Activated T-cell treated with anti-CD3 and anti-CD28 coated beads, Interleukin-2, amount 50 U/mL, for 72 hours (primary cell): Measurements from ENCODE around the gene STK32C. TPM values are rescaled to one million over a fixed set of nuclear protein-coding genes. Genes with fewer than 3 reads are reported as not detected.

Experiments
- ATAC-seq, 2 donors: fragments of 150-1000 bp; cut with Tn5 transposase; replicated peaks in 1 of 2; 2 replicates each; pipeline ENCODE4 v1.10.0; 2021; ENCODE audit warnings: moderate library complexity in 2 of 2, mild to moderate bottlenecking in 1 of 2
- DNase-seq, 2 donors: peaks; one replicate each; pipeline ENCODE4 v3.0.0; 2021 to 2022; ENCODE audit warnings: mixed read lengths in 1 of 2
- H3K27ac Mint-ChIP-seq: one replicate; pipeline ENCODE4 v1.8.0; 2022; ENCODE audit warnings: mild to moderate bottlenecking, moderate library complexity, mixed read lengths
- H3K27me3 Mint-ChIP-seq: one replicate; pipeline ENCODE4 v1.8.0; 2022; ENCODE audit warnings: low read depth, mixed read lengths
- H3K36me3 Mint-ChIP-seq, 2 donors: one replicate each; pipeline ENCODE4 v1.8.0; 2022; ENCODE audit warnings: mixed read lengths in 2 of 2, mild to moderate bottlenecking in 1 of 2; ENCODE audit not compliant: insufficient read depth in 2 of 2
- H3K4me1 Mint-ChIP-seq: one replicate; pipeline ENCODE4 v1.8.0; 2022; ENCODE audit warnings: low read depth, mixed read lengths
- H3K4me3 Mint-ChIP-seq, 2 donors: one replicate each; pipeline ENCODE4 v1.8.0; 2022; ENCODE audit warnings: mild to moderate bottlenecking in 2 of 2, mixed read lengths in 2 of 2, moderate library complexity in 2 of 2
- H3K9me3 Mint-ChIP-seq, 2 donors: one replicate each; pipeline ENCODE4 v1.8.0; 2022; ENCODE audit warnings: mixed read lengths in 2 of 2
- total RNA-seq, 2 donors: library from RNA; stranded (reverse); gene quantifications; one replicate each; pipeline ENCODE4 v1.2.3, GENCODE V29; 2022

Gene STK32C
- total RNA-seq, 2 donors from 2014 or later: 17.2 to 22.7 TPM

DNA sequence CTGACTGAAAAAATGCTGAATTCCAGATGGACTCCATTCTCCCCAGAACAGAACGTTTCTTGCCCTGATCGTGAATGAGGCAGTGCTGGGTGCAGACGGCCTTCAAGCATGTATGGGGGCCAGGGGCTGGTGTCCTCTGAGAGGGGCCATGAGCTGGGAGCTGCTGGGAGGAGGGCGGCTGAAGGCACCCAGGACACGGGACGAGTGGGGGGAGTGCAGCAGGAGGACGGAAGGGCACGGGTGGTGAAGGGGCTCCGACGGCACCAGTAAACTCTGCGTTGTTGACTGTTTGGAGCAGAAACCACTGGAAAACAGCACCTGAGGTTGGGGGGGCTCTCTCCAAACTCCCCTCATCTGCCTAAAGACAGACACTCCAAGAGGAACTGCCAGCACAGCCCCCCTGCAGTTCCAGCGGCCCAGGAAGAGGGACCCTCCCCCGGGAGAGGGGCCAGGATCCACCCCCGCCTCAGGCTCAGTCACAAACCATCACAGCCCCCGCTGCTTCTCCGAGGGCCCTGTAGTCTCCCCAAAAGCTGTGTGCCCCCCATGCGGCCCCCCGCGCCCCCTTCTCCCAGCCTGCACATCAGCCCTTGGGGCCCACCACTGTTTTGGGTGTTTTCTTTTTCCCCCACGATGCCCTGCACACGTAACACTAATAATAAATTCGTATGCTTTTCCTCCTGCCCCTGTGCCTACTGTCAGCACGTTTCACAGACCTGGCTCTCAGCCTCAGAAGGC, 65.5 kb downstream of the STK32C start:
- no peak for ATAC-seq
- H3K27ac Mint-ChIP-seq: no peak overlapping the region

DNA sequence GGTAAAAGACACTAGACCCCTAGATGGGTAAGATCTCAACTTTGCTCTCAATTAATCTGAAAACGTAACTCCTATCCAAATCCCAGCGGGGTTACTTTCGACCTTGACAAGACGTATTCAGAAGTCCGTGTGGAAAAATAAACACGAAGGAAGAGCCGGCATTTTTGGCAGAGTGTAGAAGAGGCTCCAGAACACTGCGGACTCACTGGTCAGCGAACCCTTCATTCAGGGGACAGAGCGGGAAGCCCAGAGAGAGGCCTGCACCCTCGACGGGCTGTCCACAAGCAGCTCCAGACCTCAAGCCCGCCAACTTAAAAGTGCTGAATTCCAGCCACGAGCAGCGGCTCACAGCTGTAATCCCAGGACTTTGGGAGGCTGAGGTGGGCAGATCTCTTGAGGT, 66.3 kb downstream of the STK32C start:
- ATAC-seq: no peak
- Mint-ChIP-seq H3K4me3 (no peak overlapping the region), H3K9me3 (no peaks in the 10 kb centered on the region), H3K27me3 (no peaks in the 10 kb centered on the region), H3K4me1 (no peaks in the 10 kb centered on the region), H3K27ac (no peak overlapping the region), H3K36me3 (no peaks in the 10 kb centered on the region)
- no peak for DNase-seq

More for the DNA sequence above, 65.5 kb downstream of the STK32C start:
- DNase-seq: no peak
- H3K27me3 Mint-ChIP-seq: no peaks in the 10 kb centered on the region
- H3K36me3 Mint-ChIP-seq: no peaks in the 10 kb centered on the region
- H3K4me1 Mint-ChIP-seq: no peaks in the 10 kb centered on the region
- no peaks in the 10 kb centered on the region for H3K9me3 Mint-ChIP-seq
- H3K4me3 Mint-ChIP-seq: no peak overlapping the region

DNA sequence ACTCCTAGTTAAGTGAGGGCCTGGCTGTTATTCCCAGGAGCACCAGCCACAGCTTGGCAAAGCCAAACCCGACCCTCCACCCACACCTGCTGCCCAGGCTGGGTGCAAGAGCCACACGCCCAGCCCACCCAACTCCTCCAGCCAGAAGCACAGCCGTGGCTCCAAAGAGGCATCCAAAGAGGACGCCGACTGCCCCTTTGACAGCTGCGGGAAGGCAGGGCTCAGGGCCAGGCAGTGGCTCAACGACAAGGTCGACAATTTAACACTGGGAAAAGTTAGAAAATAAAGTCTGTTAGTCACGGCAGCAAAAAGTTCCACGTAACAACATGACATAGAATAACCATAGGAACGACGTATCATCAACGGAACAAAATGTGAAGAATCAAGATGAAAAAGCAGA, 66.7 kb downstream of the STK32C start:
- H3K4me3 Mint-ChIP-seq: no peak overlapping the region
- no peak for ATAC-seq

DNA sequence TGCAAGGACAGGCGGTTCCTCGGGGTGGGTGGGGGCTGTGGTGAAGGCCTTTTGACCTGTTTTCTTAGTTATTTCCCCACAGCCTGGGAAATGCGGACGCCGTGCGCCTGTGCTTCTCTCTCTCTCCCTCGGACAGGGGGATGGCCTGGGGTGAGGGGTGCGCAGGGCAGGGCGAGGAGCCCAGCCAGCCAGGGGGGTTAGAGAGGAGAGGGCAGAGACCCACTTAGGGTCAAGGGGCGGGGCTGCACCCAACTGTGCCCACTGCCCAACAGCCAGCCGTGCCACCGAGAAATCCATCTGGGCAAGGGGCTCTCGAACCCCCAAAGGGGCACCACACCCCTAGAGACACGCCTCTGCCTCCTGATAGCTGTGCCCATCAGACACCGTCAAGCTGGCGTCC, 67.2 kb downstream of the STK32C start:
- Mint-ChIP-seq H3K27me3 (no peaks in the 10 kb centered on the region), H3K4me3 (no peak overlapping the region), H3K27ac (no peak overlapping the region), H3K36me3 (no peaks in the 10 kb centered on the region), H3K9me3 (no peaks in the 10 kb centered on the region), H3K4me1 (no peaks in the 10 kb centered on the region)
- DNase-seq: no peak
- no peak for ATAC-seq

More for the DNA sequence above, 66.7 kb downstream of the STK32C start:
- no peak overlapping the region for H3K27ac Mint-ChIP-seq
- DNase-seq: no peak
- no peaks in the 10 kb centered on the region for H3K36me3 Mint-ChIP-seq
- no peaks in the 10 kb centered on the region for H3K27me3 Mint-ChIP-seq
- no peaks in the 10 kb centered on the region for H3K4me1 Mint-ChIP-seq
- no peaks in the 10 kb centered on the region for H3K9me3 Mint-ChIP-seq

DNA sequence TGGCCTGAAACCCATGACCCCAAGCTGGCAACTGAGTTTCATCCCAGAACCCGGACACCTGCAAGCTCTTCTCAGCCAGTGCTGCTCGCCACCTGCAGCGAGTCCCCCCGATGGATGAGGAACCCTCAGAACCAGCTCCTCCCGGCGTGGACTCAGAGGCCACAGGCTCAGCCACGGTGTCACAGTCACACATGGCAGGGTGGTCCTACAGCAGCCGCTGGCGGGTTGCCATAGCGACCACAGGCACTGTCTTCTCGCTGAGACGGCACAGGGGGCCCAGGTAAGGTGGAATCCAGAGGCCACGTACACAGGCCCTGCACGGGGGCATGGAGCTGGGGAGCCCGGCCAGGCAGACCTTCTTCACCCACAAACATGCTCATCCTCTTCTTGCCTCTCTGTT, 67.6 kb downstream of the STK32C start:
- no peaks in the 10 kb centered on the region for H3K27me3 Mint-ChIP-seq
- H3K27ac Mint-ChIP-seq: no peak overlapping the region
- no peaks in the 10 kb centered on the region for H3K36me3 Mint-ChIP-seq
- no peak for ATAC-seq
- no peak overlapping the region for H3K4me3 Mint-ChIP-seq
- H3K9me3 Mint-ChIP-seq: no peaks in the 10 kb centered on the region
- H3K4me1 Mint-ChIP-seq: no peaks in the 10 kb centered on the region
- no peak for DNase-seq

DNA sequence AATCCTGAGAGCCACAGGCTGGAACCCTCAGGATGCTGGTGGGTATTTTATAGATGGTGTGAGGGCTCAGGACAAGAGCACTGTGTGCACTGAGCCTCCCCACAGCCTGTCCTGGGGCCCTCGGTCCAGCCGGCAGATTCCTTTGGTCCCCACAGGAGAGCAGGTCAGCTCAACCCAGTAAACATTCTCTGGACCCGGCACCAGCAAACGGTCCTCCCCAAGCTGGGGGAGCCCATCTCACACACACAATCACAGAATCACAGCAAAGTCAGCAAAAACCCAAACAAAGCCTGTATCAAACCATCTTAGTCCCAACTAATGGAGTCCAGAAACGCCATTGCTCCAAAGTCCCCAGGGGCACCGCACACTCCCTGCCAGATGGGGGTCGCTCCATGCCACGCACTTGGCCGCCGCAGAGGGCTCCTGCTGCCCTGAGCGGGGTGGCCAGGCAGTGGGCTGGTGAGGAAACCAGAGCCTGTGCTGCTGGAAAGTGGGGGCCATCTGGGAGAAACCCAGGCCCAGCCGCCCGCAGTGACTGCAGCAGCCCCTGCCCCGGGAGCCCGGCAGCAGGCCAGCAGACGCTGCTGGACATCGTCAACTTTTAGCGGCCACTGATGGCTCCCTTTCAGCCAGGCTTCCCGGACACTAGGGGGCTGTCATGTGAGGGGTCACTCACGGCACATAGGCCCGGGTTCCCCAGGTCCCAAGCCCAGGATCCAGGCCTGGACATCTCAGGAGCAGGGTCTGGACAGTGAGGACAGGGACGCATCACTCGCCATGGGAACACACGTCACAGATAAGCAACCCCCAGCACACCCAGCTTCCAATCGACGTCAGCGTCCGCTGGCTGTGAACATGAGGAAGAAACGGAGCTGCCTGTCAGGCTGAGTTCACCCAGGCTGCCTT, 68.4 kb downstream of the STK32C start:
- H3K27ac Mint-ChIP-seq: no peak overlapping the region
- H3K9me3 Mint-ChIP-seq: no peaks in the 10 kb centered on the region
- DNase-seq (no peak), ATAC-seq (no peak)
- H3K4me1 Mint-ChIP-seq: no peaks in the 10 kb centered on the region
- no peaks in the 10 kb centered on the region for H3K27me3 Mint-ChIP-seq
- H3K4me3 Mint-ChIP-seq: no peak overlapping the region
- no peaks in the 10 kb centered on the region for H3K36me3 Mint-ChIP-seq

DNA sequence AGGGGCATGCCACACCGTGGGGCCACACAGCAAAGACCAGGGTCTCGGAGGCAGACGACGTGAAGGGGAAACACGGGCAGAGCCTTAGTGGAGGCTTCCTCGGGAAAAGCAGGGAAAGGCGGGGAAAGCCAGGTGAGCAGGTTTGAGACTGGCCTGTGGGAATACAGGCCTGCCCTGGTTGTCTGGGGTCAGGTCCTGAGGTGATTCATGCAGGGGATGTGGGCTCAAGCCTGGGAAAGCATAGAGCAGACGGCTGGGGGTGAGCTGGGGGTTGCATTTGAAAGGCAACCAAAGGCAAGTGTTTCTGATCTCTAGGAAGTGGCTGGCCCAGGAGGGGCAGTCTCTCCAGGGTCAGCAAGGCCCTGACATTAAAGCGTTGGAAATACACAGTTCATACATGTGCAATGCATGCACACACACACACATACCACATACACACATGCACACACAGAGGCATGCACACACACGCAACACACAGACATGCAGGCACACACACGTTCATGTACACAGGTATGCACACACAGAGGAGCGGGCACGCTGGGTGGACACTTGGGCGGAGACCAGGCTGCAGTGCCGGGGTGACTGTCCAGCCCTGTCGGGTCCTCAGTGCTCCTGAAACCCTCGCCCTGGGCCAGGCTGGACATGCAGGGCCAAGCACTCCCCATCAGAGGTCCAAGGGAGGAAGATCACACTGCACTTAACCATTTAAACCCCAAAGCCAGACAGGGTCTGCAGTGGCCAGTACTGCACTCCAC, 69.2 kb downstream of the STK32C start:
- H3K36me3 Mint-ChIP-seq: no peaks in the 10 kb centered on the region

DNA sequence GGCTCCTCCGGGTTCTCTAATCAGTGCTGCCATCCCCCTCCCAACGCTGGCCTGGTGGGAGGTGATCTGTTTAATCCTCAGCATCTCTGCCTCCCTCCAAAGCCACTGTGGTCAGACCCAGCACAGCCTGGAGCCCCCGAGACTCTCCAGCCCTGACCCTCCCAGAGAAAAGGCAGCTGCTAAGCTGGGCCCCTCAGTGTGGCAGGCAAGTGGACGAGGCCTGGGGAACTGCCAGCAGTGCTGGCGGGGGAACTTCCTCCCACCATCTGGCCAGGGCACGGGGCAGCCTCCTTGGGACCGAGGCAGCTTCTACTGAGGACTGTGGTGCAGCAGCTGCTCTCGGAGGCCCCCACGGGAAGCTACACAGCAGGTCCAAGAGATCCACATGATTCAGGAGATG, 69.9 kb downstream of the STK32C start:
- no peak overlapping the region for H3K27ac Mint-ChIP-seq
- H3K36me3 Mint-ChIP-seq: no peaks in the 10 kb centered on the region
- no peak overlapping the region for H3K4me3 Mint-ChIP-seq
- no peaks in the 10 kb centered on the region for H3K27me3 Mint-ChIP-seq
- ATAC-seq: no peak
- DNase-seq: no peak
- peaks cover 2% of the 10 kb centered on the region for H3K4me1 Mint-ChIP-seq
- no peaks in the 10 kb centered on the region for H3K9me3 Mint-ChIP-seq

More for the DNA sequence above, 69.2 kb downstream of the STK32C start:
- H3K4me3 Mint-ChIP-seq: no peak overlapping the region
- no peaks in the 10 kb centered on the region for H3K27me3 Mint-ChIP-seq
- H3K27ac Mint-ChIP-seq: no peak overlapping the region
- no peaks in the 10 kb centered on the region for H3K9me3 Mint-ChIP-seq
- H3K4me1 Mint-ChIP-seq: no peaks in the 10 kb centered on the region
- ATAC-seq (no peak), DNase-seq (no peak)

DNA sequence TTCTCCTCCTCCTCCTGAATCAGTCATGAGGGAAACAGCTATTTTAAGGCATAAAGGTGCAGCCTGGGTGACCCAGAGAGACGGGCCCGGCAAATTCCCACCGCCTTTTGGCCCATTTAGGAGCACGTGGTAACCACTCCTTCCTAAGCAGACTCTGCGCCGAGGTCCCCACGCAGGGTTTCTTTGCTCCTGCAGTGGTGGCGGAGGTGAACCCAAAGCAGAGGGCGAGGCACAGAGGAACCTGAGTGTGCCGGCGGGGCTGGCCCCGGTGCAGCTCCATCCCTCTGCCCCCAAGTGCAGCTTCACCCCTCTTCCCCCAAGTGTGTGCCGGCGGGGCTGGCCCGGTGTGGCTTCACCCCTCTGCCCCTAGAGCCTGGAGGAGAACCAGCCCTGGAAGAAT, 70.4 kb downstream of the STK32C start:
- no peak for ATAC-seq
- H3K27ac Mint-ChIP-seq: no peak overlapping the region
- H3K9me3 Mint-ChIP-seq: no peaks in the 10 kb centered on the region
- peaks cover 7% of the 10 kb centered on the region for H3K4me1 Mint-ChIP-seq
- no peaks in the 10 kb centered on the region for H3K27me3 Mint-ChIP-seq
- no peak overlapping the region for H3K4me3 Mint-ChIP-seq
- DNase-seq: no peak
- no peaks in the 10 kb centered on the region for H3K36me3 Mint-ChIP-seq

DNA sequence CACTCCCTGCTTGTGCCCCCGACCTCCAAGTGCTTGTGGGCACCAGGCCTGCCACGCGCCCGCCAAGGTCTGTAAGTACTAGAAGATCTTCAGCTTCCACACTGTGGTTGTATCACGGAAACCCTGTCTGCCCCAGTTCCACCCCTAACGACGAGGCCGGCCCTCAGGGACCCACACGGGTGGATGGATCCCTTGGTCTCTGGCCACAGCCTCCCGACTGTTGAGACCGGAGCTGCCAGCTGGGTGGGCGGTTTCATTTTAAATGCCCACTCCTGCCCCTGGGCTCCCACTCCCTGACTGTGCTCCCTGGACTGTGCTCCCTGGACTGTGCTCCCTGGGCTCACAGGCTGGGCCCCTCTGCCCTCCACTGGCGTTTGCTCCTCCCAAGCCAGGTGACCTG, 70.9 kb downstream of the STK32C start:
- Mint-ChIP-seq H3K4me1 (peaks cover 12% of the 10 kb centered on the region), H3K4me3 (no peak overlapping the region), H3K27me3 (no peaks in the 10 kb centered on the region), H3K9me3 (no peaks in the 10 kb centered on the region), H3K27ac (no peak overlapping the region), H3K36me3 (no peaks in the 10 kb centered on the region)
- ATAC-seq (no peak), DNase-seq (no peak)

DNA sequence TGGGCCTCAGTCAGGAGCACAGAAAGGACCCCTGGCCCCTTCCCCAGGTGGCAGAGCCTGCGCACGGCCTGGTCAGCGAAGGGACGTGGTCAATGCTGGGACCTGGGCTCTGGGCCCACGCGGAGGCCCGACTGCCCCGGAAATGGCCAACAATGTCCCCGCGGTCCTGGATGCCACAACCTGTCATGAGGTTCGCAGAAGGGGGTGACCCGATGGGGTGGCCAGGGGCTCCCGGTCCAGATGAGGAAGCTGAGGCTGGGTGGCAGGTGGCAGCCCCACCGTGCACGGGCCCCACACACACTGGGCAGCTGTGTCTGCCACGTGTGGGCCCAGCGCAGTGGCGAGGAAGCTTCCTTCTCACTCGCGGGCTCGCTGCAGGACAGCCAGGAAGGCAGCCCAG, 71.6 kb downstream of the STK32C start:
- peaks cover 19% of the 10 kb centered on the region for H3K4me1 Mint-ChIP-seq
- ATAC-seq (no peak), DNase-seq (no peak)
- no peak overlapping the region for H3K4me3 Mint-ChIP-seq
- no peaks in the 10 kb centered on the region for H3K27me3 Mint-ChIP-seq
- no peak overlapping the region for H3K27ac Mint-ChIP-seq
- H3K9me3 Mint-ChIP-seq: no peaks in the 10 kb centered on the region
- H3K36me3 Mint-ChIP-seq: no peaks in the 10 kb centered on the region

DNA sequence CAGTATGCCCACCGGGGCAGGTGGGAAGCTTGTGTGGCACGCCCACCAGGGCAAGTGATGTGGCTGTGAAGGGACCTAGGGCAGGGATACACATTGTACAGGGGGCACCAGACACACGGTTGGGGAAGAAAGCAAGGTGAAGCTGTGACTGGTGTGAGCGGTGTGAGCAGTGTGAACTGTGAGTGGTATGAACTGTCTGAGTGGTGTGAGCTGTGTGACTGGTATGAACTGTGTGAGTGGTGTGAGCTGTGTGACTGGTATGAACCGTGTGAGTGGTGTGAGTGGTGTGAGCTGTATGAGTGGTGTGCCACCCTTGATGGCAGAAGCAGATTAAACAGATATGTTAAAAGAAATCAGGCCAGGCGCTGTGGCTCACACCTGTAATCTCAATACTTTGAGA, 72.9 kb downstream of the STK32C start:
- ATAC-seq: no peak
- Mint-ChIP-seq H3K27me3 (no peaks in the 10 kb centered on the region), H3K4me3 (no peak overlapping the region)

DNA sequence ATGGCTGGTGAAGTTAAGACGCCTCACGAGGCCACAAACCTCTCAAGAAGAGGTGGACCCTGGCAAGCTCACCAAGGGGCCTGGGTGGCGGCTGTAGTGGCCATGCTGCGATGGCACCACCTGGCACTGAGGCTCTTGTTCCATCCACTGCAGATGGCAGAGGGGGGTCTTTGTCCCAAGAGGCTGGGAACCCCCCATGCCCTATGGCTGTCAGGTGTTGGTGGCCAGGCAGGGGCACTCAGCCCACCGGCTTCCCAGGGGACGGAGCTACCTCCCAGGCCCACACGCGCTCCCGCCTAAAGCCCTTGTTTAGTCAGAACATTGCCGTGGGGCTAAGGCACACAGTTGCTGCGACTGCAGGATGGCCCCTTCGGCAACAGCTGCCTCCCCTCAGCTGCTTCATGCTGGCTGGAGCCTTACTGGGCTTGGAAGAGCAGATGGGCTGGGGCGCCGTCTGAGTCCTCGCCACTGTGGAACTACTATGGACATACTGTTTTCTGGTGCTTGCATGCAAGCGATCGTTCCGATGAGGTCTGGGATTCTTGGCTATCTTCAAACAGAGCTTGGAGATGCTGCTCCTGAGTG, 74.2 kb downstream of the STK32C start:
- Mint-ChIP-seq H3K9me3 (no peaks in the 10 kb centered on the region), H3K27me3 (no peaks in the 10 kb centered on the region), H3K36me3 (no peaks in the 10 kb centered on the region), H3K27ac (no peak overlapping the region), H3K4me1 (peaks cover 30% of the 10 kb centered on the region), H3K4me3 (no peak overlapping the region)
- DNase-seq: no peak
- ATAC-seq: no peak

More for the DNA sequence above, 72.9 kb downstream of the STK32C start:
- DNase-seq: no peak
- Mint-ChIP-seq H3K4me1 (peaks cover 23% of the 10 kb centered on the region), H3K36me3 (no peaks in the 10 kb centered on the region), H3K9me3 (no peaks in the 10 kb centered on the region), H3K27ac (no peak overlapping the region)
